GM19328 (cell line): ENCODE results near the gene RHCE.
"Not testable (repeated sequence)": the region's sequence is repeated elsewhere in the genome, so short reads cannot be mapped to it uniquely, and the experiment has no call there.

ENCODE experiments used
- ATAC-seq: cut with Tn5 transposase; IDR thresholded peaks from one replicate; pipeline ENCODE4 v1.9.1; 2021; ENCODE audit warnings: mild to moderate bottlenecking, moderate library complexity; ENCODE audit not compliant: unreplicated experiment

Gene RHCE

GRCh38 chr1:25433389-25434186, 13.0 kb upstream of the RHCE start:
- no peak for ATAC-seq

- no peak for ATAC-seq
Measured at GRCh38 chr1:25432749-25433388, 12.2 kb upstream of the RHCE start.

GRCh38 chr1:25431955-25432719, 11.5 kb upstream of the RHCE start:
- no peak for ATAC-seq

- ATAC-seq = no peak
Measured at GRCh38 chr1:25430967-25431881, 10.6 kb upstream of the RHCE start.

GRCh38 chr1:25430073-25430966, 9.7 kb upstream of the RHCE start, which contains the start of gene MACO1:
Gene MACO1, plus strand, starts transcription at chr1:25430897. Its CDS starts 202 bp downstream, at chr1:25431099.
- ATAC-seq = peak; percentile 81

GRCh38 chr1:25428475-25429166, 8.0 kb upstream of the RHCE start:
- no peak for ATAC-seq

GRCh38 chr1:25427696-25428095, 7.1 kb upstream of the RHCE start:
- ATAC-seq = no peak

- no peak for ATAC-seq
Measured at GRCh38 chr1:25425098-25426085, 4.8 kb upstream of the RHCE start.

GRCh38 chr1:25423206-25423605, 2.6 kb upstream of the RHCE start:
- ATAC-seq = not testable (repeated sequence)

GRCh38 chr1:25419339-25419738, 1.3 kb downstream of the RHCE start:
- not testable (repeated sequence) for ATAC-seq

GRCh38 chr1:25417280-25417679, 3.3 kb downstream of the RHCE start:
- ATAC-seq = not testable (repeated sequence)

GRCh38 chr1:25414578-25414977, 6.0 kb downstream of the RHCE start:
- not testable (repeated sequence) for ATAC-seq

- ATAC-seq = not testable (repeated sequence)
Measured at GRCh38 chr1:25414157-25414556, 6.5 kb downstream of the RHCE start.

GRCh38 chr1:25412872-25413623, 7.6 kb downstream of the RHCE start:
- ATAC-seq = not testable (repeated sequence)

- not testable (repeated sequence) for ATAC-seq
Measured at GRCh38 chr1:25409641-25410427, 10.8 kb downstream of the RHCE start.

- not testable (repeated sequence) for ATAC-seq
Measured at GRCh38 chr1:25405731-25406305, 14.8 kb downstream of the RHCE start.
